IPS DF 19.7 (cell line): ENCODE results near the gene GOSR1.
"Not testable (repeated sequence)": the region's sequence is repeated elsewhere in the genome, so short reads cannot be mapped to it uniquely, and the experiment has no call there.

Experiments used
- DNase-seq: peaks from one replicate; pipeline ENCODE4 v3.0.0-alpha.2; 2013; ENCODE audit warnings: low read depth, low spot score

GOSR1 gene

GRCh38 chr17:30505868-30506417, 28.7 kb downstream of the GOSR1 start:
- no peak for DNase-seq

GRCh38 chr17:30506481-30506880, 29.3 kb downstream of the GOSR1 start:
- no peak for DNase-seq

DNA sequence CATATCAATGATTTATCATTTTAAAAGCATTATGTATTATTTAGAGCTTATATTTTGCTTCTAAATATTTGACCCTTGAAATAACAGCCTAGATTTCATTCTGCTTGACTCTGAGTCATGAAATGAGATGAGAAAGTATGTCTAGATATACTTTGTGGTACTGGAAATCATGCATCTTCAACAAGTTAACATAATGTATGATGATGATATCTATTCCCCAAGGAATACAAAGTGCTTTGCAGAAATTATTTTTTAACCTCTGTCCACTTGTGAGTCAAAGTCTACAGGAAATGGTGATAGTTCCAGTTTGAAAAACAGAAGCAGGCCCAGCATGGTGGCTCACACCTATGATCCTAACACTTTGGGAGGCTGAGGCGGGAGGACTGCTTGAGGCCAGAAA, 36.1 kb downstream of the GOSR1 start:
- DNase-seq, result no peak

DNA sequence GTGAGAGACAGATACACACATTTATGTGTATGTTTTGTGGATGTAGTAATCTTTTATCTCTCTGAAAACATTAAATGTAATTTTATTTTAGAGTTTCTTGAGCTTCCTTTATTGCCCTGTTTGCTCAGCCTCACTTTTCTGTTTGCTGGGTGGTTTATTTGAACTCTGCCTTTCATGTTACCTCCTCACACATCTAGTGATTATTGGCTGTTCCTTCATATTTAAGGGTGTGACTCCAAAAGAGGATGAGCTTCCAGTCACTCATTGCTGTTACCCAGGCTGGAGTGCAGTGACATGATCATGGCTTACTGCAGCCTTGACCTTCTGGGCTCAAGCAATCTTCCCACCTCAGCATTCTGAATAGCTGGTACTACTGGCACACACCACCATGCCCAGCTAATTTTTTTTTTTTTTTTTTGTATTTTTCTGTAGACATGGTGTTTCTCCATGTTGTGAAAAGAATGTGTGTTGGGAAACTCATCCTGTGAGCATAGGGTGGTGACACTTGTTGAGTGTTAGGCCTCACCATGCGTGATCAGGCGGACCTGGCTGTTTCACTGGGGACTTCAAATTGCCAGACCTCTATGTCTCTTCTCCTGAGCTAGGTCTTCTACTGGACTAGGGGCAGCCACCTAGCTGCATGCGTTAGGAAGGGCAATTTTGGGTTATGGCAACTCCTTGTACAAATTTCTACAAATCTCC, 37.8 kb downstream of the GOSR1 start:
- DNase-seq, result no peak

- DNase-seq, result no peak
Observed at GRCh38 chr17:30517786-30518185, 40.6 kb downstream of the GOSR1 start.

DNA sequence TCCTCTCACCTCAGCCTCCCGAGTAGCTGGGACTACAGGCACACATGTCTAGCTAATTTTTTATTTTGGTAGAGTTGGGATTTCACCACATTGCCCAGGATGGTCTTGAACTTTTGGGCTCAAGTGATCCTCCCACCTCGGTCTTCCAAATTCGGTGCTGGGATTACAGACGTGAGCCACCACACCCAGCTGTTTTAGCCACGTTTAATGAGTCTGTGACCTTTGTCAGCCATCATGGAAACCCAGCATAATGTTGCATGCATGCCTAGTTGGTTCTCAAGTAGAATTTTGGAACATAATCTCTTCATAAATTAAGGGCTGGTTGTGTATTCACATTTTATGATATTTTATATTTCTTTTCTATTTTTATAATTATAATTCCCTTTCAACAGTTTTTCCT, 42.0 kb downstream of the GOSR1 start:
- DNase-seq, result no peak

- no peak for DNase-seq
Observed at GRCh38 chr17:30519707-30520106, 42.5 kb downstream of the GOSR1 start.

- DNase-seq, result no peak
Observed at GRCh38 chr17:30520436-30520835, 43.2 kb downstream of the GOSR1 start.

DNA sequence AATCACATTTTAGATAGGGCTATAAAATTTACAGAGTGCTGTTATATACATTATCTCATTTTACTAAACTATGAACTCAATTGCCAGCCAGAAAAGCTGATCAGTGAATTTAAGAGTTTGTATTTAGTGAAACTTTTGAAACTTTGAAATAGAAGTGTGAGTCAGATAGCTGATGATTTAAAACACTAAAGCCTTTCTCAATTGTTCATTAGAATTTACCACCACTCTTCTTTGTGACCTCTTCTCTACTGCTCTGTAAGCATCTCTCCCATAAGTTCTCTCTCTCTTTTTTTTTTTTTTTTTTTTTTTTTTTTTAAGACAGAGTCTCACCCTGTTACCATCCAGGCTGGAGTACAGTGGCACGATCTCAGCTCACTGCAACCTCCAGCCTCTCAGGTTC, 43.7 kb downstream of the GOSR1 start:
- DNase-seq, result no peak

DNA sequence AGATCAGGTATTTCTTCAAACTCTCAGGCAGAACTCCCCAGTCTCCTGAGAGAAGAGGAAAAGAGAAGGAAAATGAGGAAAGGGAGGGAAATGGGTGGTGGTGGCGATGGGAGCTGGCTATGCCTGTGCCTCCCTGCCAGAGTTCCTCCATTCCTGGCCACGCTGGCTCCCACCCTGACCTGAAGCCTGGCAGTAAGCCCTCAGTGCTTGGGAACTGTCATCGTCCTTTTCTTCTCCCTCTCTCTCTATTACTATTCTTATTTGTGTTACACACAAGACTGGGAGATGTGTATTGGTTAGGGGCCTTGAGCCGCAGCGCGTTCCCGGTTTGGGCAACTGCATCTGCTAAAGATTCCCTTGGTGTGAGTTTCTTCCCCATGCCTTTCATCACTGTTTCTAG, 44.6 kb downstream of the GOSR1 start:
- no peak for DNase-seq

DNA sequence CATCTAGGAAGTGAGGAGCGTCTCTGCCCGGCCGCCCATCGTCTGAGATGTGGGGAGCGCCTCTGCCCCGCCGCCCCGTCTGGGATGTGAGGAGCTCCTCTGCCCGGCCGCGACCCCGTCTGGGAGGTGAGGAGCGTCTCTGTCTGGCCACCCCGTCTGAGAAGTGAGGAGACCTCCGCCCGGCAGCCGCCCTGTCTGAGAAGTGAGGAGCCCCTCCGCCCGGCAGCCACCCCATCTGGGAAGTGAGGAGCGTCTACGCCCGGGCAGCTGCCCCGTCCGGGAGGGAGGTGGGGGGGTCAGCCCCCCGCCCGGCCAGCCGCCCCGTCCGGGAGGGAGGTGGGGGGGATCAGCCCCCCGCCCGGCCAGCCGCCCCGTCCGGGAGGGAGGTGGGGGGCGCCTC, 46.0 kb downstream of the GOSR1 start:
- not testable (repeated sequence) for DNase-seq

DNA sequence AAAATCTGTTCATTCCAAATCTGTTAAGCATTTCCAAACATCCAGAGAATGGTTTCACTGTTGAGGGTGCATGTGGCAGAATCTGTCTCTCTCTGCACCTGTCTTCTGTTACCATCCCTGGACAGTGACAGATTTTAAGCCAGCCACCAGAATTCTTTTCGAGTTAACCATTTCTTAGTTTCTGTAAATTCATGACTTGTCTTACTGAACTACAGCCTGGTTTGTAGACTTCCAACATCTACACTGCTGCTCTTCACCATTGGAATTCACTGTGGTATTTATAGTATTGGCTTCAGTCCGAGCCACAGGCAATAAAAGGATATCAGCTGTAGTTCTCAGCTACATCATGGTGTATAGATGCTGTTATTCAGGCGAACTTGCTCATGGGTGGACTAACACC, 47.6 kb downstream of the GOSR1 start:
- no peak for DNase-seq

DNA sequence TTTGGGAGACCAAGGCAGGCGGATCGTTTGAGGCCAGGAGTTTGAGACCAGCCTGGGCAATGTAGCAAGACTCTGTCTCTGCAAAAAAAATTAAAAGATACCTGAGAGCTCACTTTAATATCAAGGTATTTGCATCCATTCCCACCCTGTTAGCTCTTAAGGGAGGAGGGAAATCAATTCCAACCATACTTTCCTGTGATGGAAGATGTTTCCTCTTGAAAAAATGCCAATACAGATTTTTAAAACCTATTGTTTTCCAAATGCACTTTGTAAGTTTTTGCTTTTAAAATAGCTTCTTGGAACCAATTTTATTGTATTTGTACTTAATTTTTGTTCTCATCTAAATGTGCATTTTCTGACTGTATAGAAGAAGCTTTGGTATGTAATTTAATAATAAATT, 49.2 kb downstream of the GOSR1 start:
- no peak for DNase-seq

GRCh38 chr17:30528701-30529100, 51.5 kb downstream of the GOSR1 start:
- not testable (repeated sequence) for DNase-seq

GRCh38 chr17:30530346-30531025, 53.3 kb downstream of the GOSR1 start:
- no peak for DNase-seq

- DNase-seq, result no peak
Observed at GRCh38 chr17:30532871-30533270, 55.7 kb downstream of the GOSR1 start.

GRCh38 chr17:30534298-30534697, 57.1 kb downstream of the GOSR1 start:
- no peak for DNase-seq

DNA sequence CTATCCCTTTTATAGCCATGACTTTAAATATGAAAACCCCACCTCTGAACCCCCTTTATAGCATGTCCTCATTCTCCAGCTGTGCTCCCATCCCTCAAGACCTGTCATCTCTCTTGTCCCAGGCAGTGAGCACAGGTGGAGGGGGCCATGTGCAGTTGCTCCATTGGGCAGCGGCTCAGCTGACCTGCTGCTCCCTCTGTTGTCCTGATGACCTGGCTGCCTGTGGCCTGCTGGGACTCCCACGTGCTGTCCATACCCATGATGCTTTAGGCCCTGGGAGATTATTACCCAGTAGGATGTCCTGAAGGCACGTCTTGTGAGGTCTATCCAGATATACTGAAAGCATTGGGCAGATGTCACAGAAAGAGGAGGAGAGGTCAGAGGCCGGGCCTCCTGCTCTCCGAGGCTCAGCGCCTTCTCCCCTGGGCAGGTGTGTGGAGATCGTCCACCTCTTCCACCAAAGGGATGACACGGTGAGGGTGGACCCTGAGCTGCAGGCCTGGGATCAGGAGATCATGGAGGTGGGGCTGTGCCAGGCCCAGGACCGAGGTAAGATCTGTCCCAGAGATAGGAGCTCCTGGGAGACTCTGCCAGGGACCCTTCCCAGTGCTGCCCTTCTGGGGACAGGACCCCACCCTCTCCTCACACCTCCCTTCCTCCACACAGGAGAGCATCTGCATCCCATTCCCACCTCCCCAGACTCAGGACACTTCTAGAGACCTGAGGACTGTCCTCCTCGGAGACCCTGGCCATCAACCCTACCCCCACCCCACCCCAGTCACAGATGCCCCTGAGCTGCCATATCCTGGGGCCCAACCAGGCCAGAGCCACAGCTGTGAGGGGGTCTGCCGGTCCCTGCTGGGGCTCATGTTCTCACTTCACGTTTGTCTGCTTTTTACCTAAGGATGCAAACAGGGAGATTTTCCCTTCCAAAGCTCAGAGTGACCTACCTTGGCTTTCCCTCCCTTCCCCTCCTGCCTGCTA, 58.0 kb downstream of the GOSR1 start:
- DNase-seq, result no peak

GRCh38 chr17:30536846-30537245, 59.6 kb downstream of the GOSR1 start:
- DNase-seq, result not testable (repeated sequence)

- DNase-seq, result not testable (repeated sequence)
Observed at GRCh38 chr17:30537667-30538066, 60.5 kb downstream of the GOSR1 start.

GRCh38 chr17:30541802-30542201, 64.6 kb downstream of the GOSR1 start:
- DNase-seq, result no peak

DNA sequence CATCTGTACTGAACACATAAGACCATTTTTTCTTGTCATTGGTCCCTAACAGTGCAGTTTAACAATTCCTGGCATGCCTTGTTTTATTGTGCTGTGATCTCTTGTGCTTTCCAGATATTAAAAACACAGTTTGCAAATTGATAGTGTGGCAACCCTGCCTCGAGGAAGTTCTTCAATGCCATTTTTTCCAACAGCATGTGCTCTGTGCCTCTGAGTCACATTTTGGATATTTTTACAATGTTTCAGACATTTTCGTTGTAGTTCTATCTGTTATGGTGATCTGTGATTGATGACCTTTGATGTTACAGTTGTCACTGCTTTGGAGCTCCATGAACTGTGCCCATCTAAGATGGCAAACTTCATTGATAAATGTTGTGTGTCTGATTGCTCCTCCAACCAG, 66.2 kb downstream of the GOSR1 start:
- no peak for DNase-seq
